Large intestine (tissue), 3 donors: ENCODE results near the gene CAMTA1. TPM values are rescaled to one million over a fixed set of nuclear protein-coding genes. Genes with fewer than 3 reads are reported as not detected.

Source experiments
- DNase-seq, 2 donors: peaks; one replicate each; pipeline versions ENCODE4 v3.0.0 to v3.0.0-alpha.2; 2013
- H3K27ac ChIP-seq: one replicate; pipeline ENCODE4 v1.5.1; 2013; ENCODE audit warnings: low read length
- H3K27me3 ChIP-seq: 2 replicates; pipeline ENCODE4 v1.6.1; 2013; ENCODE audit warnings: low read length; ENCODE audit not compliant: control insufficient read depth, insufficient read depth
- H3K36me3 ChIP-seq: 2 replicates; pipeline ENCODE4 v1.6.1; 2013; ENCODE audit warnings: low read length; ENCODE audit not compliant: control insufficient read depth, insufficient read depth
- H3K4me1 ChIP-seq: one replicate; pipeline ENCODE4 v1.6.1; 2013; ENCODE audit warnings: low read length; ENCODE audit not compliant: control insufficient read depth, insufficient read depth
- H3K4me3 ChIP-seq: one replicate; pipeline ENCODE4 v1.5.1; 2013; ENCODE audit warnings: low read length
- H3K9me3 ChIP-seq: one replicate; pipeline ENCODE4 v1.6.1; 2013; ENCODE audit warnings: mild to moderate bottlenecking, low read depth, low read length, moderate library complexity; ENCODE audit not compliant: control insufficient read depth
- WGBS: methylation state at CpG from one replicate; pipeline ENCODE4 v1.1.5; 2013; ENCODE audit warnings: low lambda C conversion rate; ENCODE audit not compliant: insufficient coverage; 5-methylcytosine and 5-hydroxymethylcytosine counted together
- polyA plus RNA-seq: library from polyadenylated mRNA; unstranded; fragments of 120-200 nt; gene quantifications from one replicate; pipeline ENCODE4 v1.2.1, GENCODE V29; 2013

The CAMTA1 gene
- polyA plus RNA-seq, 1 donor = 67.9 TPM

DNA sequence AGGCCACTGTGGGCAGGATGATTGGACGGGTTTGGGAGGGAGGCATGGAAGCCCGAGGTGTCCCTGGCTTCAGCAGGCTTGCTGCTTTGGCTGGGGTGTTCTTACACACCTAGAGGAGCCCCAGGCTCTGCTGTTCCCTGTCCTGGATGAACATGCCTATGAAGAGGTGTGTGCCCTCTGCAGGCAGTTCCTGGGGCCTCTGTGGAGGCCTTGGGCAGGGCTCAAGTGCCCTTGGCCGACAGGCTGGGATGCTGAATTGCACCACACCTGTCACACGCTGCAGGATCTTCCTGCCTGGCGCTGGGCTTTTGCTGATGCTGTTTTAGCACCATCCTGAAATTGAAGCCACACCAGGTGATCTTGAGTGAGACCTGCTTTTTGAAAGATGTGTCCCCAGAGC, 570.8 kb downstream of the CAMTA1 start:
- no peak for DNase-seq
- WGBS = no CpG with 5 or more reads among the region's 5 CpGs
- Histone ChIP-seq H3K4me1 (no peaks in the 10 kb centered on the region), H3K4me3 (no peak overlapping the region), H3K36me3 (no peaks in the 10 kb centered on the region), H3K27me3 (no peaks in the 10 kb centered on the region), H3K9me3 (no peaks in the 10 kb centered on the region), H3K27ac (no peak overlapping the region)

DNA sequence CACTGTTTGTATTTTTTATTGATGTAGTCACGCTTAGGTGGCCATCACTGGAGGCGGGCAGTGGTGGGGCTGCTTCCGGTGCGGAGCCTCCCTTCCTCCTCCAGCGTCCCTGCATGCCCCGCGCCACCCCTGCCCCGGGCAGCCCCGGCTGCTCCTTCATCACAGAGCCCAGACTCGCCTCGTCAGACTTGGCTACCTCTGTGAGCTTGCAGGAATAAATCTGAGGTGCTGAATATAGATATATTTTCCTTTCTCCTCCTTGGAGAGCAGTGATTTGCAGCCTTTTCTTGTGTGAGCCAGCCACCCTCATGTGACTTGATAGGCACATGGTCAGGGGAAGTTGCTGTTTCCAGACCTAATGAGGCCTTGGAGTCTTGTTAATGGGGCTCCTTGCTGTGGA, 573.2 kb downstream of the CAMTA1 start:
- no peaks in the 10 kb centered on the region for H3K27me3 ChIP-seq
- no peak overlapping the region for H3K4me3 ChIP-seq
- no peak overlapping the region for H3K27ac ChIP-seq
- no peaks in the 10 kb centered on the region for H3K36me3 ChIP-seq
- no peaks in the 10 kb centered on the region for H3K4me1 ChIP-seq
- DNase-seq = no peak
- H3K9me3 ChIP-seq = no peaks in the 10 kb centered on the region
- WGBS = no CpG with 5 or more reads among the region's 11 CpGs

DNA sequence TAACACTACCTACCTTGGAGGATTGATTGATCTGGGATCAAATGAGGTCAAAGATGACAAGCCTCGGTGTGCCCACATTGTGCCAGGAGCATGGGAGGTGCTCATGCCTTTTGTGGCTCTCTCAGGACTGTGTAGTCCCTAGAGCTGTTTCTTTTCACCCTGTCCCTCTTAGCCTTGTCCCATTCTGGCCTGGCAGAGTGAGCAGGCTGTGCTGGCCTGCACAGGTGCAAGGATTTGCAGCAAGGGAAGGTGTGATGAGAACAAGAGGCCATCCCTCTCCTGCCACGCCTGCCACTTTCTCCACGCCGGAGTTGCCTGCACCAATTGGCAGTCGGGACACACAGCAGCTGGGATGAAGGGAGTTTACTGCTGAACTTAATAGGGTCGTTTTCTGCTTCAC, 575.3 kb downstream of the CAMTA1 start:
- no peak for DNase-seq
- Histone ChIP-seq H3K9me3 (no peaks in the 10 kb centered on the region), H3K27me3 (no peaks in the 10 kb centered on the region), H3K36me3 (no peaks in the 10 kb centered on the region), H3K27ac (no peak overlapping the region), H3K4me1 (no peaks in the 10 kb centered on the region), H3K4me3 (no peak overlapping the region)
- no CpG with 5 or more reads among the region's 6 CpGs for WGBS

DNA sequence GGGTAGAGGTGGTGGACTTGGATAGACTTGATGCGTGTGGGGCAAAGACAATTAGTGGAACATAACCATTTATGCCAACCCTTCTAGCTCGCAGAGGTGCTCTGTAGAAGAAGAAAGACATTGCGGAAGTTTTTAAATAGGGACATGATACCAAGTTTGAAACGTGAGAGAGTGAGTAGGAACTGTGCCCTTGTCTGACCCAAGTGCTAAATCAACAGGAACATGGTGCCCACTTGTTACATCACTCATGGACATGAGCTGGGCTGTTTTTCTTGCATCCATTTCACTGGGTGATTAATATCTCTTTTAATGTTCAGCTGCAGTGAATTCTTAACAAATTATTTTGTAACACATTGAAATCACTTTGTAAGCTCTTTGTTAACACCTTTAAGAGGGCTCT, 577.7 kb downstream of the CAMTA1 start:
- no peaks in the 10 kb centered on the region for H3K27me3 ChIP-seq
- H3K4me3 ChIP-seq = no peak overlapping the region
- no peaks in the 10 kb centered on the region for H3K4me1 ChIP-seq
- H3K9me3 ChIP-seq = no peaks in the 10 kb centered on the region
- WGBS = no CpG with 5 or more reads among the region's 4 CpGs
- no peak overlapping the region for H3K27ac ChIP-seq
- H3K36me3 ChIP-seq = no peaks in the 10 kb centered on the region
- DNase-seq = no peak

DNA sequence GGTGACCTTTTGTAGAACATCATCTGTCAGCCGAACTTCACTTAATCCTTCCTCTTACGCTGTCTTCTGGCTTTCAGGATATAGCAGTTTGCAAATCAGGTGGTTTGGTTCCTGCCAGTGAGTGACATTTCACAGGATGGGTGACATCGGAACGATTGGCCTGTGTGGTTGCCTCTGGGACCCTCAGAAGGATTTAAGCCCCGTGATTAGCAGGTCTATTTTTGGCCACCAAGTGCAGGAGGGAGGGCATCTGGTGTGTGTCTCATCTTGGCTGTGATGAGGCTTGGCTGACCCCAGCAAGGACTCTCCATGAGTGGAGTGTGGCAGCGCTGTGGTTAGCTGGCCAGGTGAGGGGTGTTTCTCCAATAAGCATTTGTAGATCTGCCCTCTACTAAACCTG, 578.2 kb downstream of the CAMTA1 start:
- no peaks in the 10 kb centered on the region for H3K27me3 ChIP-seq
- H3K27ac ChIP-seq = no peak overlapping the region
- WGBS = no CpG with 5 or more reads among the region's 6 CpGs
- H3K4me1 ChIP-seq = no peaks in the 10 kb centered on the region
- no peaks in the 10 kb centered on the region for H3K9me3 ChIP-seq
- no peaks in the 10 kb centered on the region for H3K36me3 ChIP-seq
- no peak overlapping the region for H3K4me3 ChIP-seq
- DNase-seq = no peak

DNA sequence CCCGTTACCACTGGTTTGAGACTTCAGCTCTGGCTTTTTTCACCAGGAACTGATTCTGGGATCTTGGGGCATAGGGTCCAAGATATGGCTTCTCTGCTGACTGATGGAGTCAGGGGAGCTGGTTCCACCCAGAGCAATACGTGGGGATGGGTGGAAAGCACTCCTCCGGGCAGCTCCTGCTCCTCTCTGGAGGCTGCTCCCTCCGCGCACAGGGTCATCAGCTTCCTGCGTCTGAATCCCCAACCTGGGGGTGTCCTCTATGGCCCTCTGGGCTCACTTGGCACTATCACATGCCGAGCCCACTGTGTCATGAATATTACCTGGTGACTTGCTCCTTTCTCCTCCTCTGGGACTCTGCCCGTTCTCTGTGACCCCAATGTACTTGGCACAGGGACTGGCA, 580.5 kb downstream of the CAMTA1 start:
- DNase-seq = no peak
- no peaks in the 10 kb centered on the region for H3K4me1 ChIP-seq
- no peaks in the 10 kb centered on the region for H3K27me3 ChIP-seq
- H3K27ac ChIP-seq = no peak overlapping the region
- H3K9me3 ChIP-seq = no peaks in the 10 kb centered on the region
- WGBS = no CpG with 5 or more reads among the region's 8 CpGs
- H3K4me3 ChIP-seq = no peak overlapping the region
- no peaks in the 10 kb centered on the region for H3K36me3 ChIP-seq

DNA sequence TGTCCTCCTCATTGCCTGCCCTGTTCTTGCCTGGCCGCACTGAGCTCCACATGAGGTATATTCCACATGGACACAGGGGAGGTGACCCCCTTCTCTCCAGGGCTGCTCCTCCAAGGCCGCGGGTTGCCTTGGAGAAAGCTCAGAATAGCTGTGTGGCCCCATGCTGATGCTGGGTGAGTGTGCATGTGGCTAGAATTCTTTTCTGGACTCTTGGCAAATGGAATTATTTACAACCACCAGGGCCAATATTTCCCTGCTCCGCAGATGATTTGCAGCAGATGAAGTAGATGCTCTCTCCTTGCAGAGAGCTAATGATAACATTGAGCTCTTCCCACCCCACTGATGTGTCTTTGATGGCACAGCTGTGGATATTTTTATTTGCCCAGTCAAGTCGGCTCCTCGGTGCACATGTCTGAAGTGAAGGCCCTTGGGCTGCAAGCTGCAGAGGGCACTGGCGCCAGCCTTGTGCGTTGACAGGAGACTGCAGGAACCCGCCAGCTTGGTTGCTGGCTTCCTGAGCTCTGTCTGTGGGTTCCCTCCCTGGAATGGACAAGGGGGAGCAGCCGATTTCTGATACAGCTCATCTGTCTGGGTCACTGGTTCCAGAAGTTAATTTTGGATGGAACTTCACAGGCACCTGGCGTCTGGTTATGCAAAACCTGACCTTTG, 581.2 kb downstream of the CAMTA1 start:
- no peaks in the 10 kb centered on the region for H3K9me3 ChIP-seq
- no peaks in the 10 kb centered on the region for H3K36me3 ChIP-seq
- no peaks in the 10 kb centered on the region for H3K27me3 ChIP-seq
- H3K4me3 ChIP-seq = no peak overlapping the region
- H3K27ac ChIP-seq = no peak overlapping the region
- H3K4me1 ChIP-seq = no peaks in the 10 kb centered on the region
- WGBS = no CpG with 5 or more reads among the region's 11 CpGs
- DNase-seq = no peak

DNA sequence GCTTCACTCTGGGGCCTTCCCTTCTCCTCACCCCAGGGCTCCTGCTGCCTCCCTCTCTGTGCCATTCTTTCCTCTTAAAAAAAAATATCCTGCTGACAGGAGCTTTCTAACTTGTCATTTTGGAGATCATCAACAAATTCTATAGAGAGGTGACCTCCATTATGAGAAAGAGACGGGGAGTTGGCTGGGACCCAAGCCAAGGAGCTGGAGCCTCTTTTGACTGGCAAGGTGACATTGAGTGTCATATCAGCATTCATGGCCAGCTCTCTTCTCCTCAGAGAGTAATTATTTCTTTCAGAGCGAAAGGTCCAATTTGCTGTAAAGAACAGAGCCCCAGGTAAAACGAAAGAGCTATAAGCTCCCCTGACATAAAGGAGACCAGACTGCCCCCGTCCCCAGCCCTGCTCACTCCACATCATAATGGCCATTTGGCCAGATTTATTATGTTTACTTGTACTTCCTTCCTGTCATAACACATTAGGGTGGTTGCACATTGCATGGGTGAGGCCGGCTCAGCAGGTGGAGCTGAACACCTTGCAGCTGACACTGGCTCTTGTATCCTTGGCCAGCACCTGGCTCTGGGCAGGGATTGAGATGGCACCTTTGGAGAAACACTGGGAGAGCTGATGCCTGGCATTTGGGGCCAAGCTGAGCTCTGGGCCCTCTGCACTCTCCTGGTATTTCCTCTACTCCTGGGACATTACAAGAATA, 581.9 kb downstream of the CAMTA1 start:
- WGBS = 70% methylated on average over 2 of the region's 5 CpGs
- no peak overlapping the region for H3K27ac ChIP-seq
- H3K27me3 ChIP-seq = no peaks in the 10 kb centered on the region
- H3K9me3 ChIP-seq = no peaks in the 10 kb centered on the region
- no peak for DNase-seq
- no peaks in the 10 kb centered on the region for H3K4me1 ChIP-seq
- H3K36me3 ChIP-seq = no peaks in the 10 kb centered on the region
- H3K4me3 ChIP-seq = no peak overlapping the region

DNA sequence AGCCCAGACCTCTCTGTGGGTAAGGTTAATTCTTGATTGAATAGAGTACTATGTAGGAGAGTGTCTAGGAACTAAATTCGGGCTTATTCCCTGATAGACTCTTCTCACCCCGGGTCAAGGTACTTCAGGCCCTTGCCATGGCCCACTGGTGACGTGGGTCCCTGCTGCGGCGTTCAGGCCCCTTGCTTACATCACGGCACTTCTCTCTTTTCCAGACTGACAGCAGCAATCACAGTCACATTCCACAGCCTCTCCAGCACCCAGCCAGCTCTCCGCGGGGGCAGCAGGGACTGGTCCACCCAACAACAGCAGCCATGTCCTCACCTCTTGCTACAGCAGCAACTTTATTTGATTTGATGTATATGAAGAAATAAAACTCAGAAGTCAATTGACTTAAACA, 584.6 kb downstream of the CAMTA1 start:
- WGBS = no CpG with 5 or more reads among the region's 8 CpGs
- no peak for DNase-seq

DNA sequence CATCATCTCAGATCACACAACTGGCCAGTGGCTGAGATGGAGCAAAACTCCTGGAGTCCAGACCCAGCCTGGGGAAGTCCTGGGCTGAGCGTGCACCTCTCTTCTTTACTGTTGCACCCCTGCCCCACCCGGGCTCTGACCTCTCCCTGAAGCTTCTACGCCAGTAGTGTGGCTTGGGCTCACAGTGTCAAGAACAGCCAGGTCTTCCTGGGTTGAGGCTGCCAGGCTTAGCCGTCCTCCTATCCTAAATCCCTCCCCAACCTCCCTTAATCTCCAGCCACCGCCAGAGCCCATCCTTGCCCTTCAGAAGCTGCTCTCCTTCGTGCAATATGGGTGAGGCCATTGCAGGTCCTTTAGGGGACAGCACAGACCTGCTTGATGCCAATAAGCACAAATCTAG, 586.7 kb downstream of the CAMTA1 start:
- no peaks in the 10 kb centered on the region for H3K36me3 ChIP-seq
- no peaks in the 10 kb centered on the region for H3K27me3 ChIP-seq
- WGBS = no CpG with 5 or more reads among the region's 6 CpGs
- no peak overlapping the region for H3K27ac ChIP-seq
- H3K4me1 ChIP-seq = no peaks in the 10 kb centered on the region
- H3K4me3 ChIP-seq = no peak overlapping the region
- no peaks in the 10 kb centered on the region for H3K9me3 ChIP-seq
- DNase-seq = no peak

More for the DNA sequence above, 584.6 kb downstream of the CAMTA1 start:
- no peaks in the 10 kb centered on the region for H3K27me3 ChIP-seq
- no peaks in the 10 kb centered on the region for H3K4me1 ChIP-seq
- H3K27ac ChIP-seq = no peak overlapping the region
- no peaks in the 10 kb centered on the region for H3K9me3 ChIP-seq
- H3K36me3 ChIP-seq = no peaks in the 10 kb centered on the region
- H3K4me3 ChIP-seq = no peak overlapping the region
